ENCODE measurements around the gene PIK3IP1. TPM values are rescaled to one million over a fixed set of nuclear protein-coding genes. Genes with fewer than 3 reads are reported as not detected.

PIK3IP1 gene
- total RNA-seq, 1 experiment from 2014 or later, result 0.87 TPM

- Histone ChIP-seq H3K4me2 (ENCODE audit: insufficient read depth, insufficient read length, low read length) (no peak overlapping the region), H3K9me3 (ENCODE audit: control insufficient read depth, low read depth, low read length) (no peaks in the 10 kb centered on the region), H3K56ac (ENCODE audit: insufficient read length, low read depth, low read length) (no peak overlapping the region), H3K79me2 (ENCODE audit: insufficient read depth, low read length) (no peaks in the 10 kb centered on the region), H3K14ac (ENCODE audit: insufficient read depth, low read length) (no peak overlapping the region), H2AFZ (ENCODE audit: low read length) (no peak overlapping the region), H2BK15ac (ENCODE audit: low read depth, low read length) (no peak overlapping the region), H3K9ac (ENCODE audit: extremely low read depth, insufficient read length, low read length) (no peak overlapping the region), H3K27ac (ENCODE audit: insufficient read length, low read depth, low read length) (no peak overlapping the region), H3K4ac (ENCODE audit: low read depth, low read length) (no peak overlapping the region), H2BK12ac (ENCODE audit: insufficient read length, low read depth, low read length) (no peak overlapping the region), H3K27me3 (ENCODE audit: insufficient read depth, low read length) (no peaks in the 10 kb centered on the region), H3K18ac (ENCODE audit: insufficient read length, low read depth, low read length) (no peak overlapping the region), H4K5ac (ENCODE audit: insufficient read length, low read depth, low read length) (no peak overlapping the region), H3K23ac (ENCODE audit: insufficient read length, low read depth, low read length) (no peak overlapping the region), H2BK20ac (ENCODE audit: low read depth, low read length, poor library complexity, severe bottlenecking) (no peak overlapping the region), H4K20me1 (ENCODE audit: control insufficient read depth, insufficient read depth, insufficient read length) (no peaks in the 10 kb centered on the region), H3K4me1 (ENCODE audit: insufficient read depth, low read length) (no peaks in the 10 kb centered on the region), H3K23me2 (ENCODE audit: insufficient read length, low read depth, low read length, poor library complexity, severe bottlenecking) (no peaks in the 10 kb centered on the region), H2AK5ac (ENCODE audit: insufficient read length, low read length) (no peak overlapping the region), H2BK5ac (ENCODE audit: insufficient read length, low read length) (no peak overlapping the region), H4K8ac (replicated peaks; ENCODE audit: insufficient read length, low read depth, low read length) (no peak overlapping the region), H3T11ph (ENCODE audit: low read length) (no peak overlapping the region), H2BK120ac (ENCODE audit: low read depth, low read length, poor library complexity, severe bottlenecking) (no peak overlapping the region), H4K91ac (ENCODE audit: insufficient read length, low read depth, low read length) (no peak overlapping the region), H3K79me1 (ENCODE audit: insufficient read depth, low read depth, low read length, poor library complexity, severe bottlenecking) (no peaks in the 10 kb centered on the region)
- H3K27me3 Mint-ChIP-seq (ENCODE audit: low read depth), result no peaks in the 10 kb centered on the region
- peak overlapping the region in 1 of 3 experiments; percentile 50; a peak in 2 of 7 replicates for H3K27ac Mint-ChIP-seq
- no peaks in the 10 kb centered on the region for H3K9me3 Mint-ChIP-seq
- no peak for TF ChIP-seq CTCF (conservative IDR thresholded peaks at IDR 0.05)
- H3K4me1 Mint-ChIP-seq, result peaks cover 0 to 6% of the 10 kb centered on the region in 2 experiments; a peak in 1 of 4 replicates
- H3K36me3 Mint-ChIP-seq (ENCODE audit: insufficient read depth in 1 of 3, low read depth in 3 of 3), result peaks cover 21 to 74% (median 62%) of the 10 kb centered on the region in 3 experiments; a peak in 6 of 7 replicates
- H3K4me3 Mint-ChIP-seq, result no peak overlapping the region
- WGBS (ENCODE audit: extremely low coverage, insufficient read length, low lambda C conversion rate), result no CpG with 5 or more reads among the region's 13 CpGs
- no peak for DNase-seq
Measured at GRCh38 chr22:31262312-31263133, 29.8 kb downstream of the PIK3IP1 start.
